Sciatic nerve (tissue), 1 donor: Measurements from ENCODE around the gene ZDHHC9. TPM values are rescaled to one million over a fixed set of nuclear protein-coding genes. Genes with fewer than 3 reads are reported as not detected.

Experiments used
- total RNA-seq: library from RNA; stranded (reverse); fragmentation: NEBNext Ultra II Directional; extraction: Animal tissue kit (Norgen Biotek cat#: 25700); gene quantifications from one replicate; pipeline ENCODE4 v1.2.1, GENCODE V29; 2021
- donor health status: DM: no; HTN: no; CAD: no.

ZDHHC9 gene
- total RNA-seq, 1 donor from 2014 or later = 30.4 TPM

Other genes with a start within 250 kb of the ZDHHC9 start
- gene APLN, start 188.9 kb downstream of the ZDHHC9 start, total RNA-seq = 1.3 TPM
- 6.6 TPM for gene XPNPEP2, start 104.9 kb downstream of the ZDHHC9 start, total RNA-seq
- gene SASH3, start 63.9 kb downstream of the ZDHHC9 start, total RNA-seq = 8.6 TPM
- gene UTP14A, start 62.3 kb upstream of the ZDHHC9 start, total RNA-seq = 13.9 TPM
- 25.1 TPM for gene BCORL1, start 138.7 kb upstream of the ZDHHC9 start, total RNA-seq